Neural progenitor cell (in vitro differentiated cells): ENCODE results near the gene LUZP1.

ENCODE experiments used
- EZH2 ChIP-seq: fragments of 200-600 bp; sonication (generic); IDR thresholded peaks from 2 replicates; pipeline ENCODE4 v1.6.1; 2017; ENCODE audit warnings: antibody characterized with exemption, mild to moderate bottlenecking, moderate library complexity
- TF ChIP-seq, protein P1 (sequence below): fragments of 200-600 bp; sonication (generic); IDR thresholded peaks from 2 replicates; pipeline ENCODE4 v1.5.1; 2017; ENCODE audit warnings: antibody characterized with exemption, mild to moderate bottlenecking

DNA sequence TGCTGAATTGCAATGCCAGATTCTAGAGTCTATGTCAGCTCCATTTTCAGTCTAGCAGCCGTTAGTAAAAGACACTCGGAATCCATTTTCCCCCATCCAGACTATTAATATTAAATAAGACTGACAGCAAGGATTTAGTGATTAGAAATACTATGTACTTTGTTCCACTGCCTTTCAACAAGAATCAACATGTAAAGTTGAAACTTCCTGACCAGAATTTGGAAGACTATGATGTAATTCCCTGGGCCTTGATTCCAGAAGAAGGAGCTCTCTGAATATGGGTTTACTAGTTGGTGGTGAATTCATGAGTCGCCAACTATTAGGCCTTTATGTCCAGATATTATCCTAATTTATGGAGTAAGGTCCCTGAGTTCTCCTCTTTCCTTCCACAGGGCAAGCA lies 124.6 kb downstream of the LUZP1 start:
- TF ChIP-seq, protein P1, sequence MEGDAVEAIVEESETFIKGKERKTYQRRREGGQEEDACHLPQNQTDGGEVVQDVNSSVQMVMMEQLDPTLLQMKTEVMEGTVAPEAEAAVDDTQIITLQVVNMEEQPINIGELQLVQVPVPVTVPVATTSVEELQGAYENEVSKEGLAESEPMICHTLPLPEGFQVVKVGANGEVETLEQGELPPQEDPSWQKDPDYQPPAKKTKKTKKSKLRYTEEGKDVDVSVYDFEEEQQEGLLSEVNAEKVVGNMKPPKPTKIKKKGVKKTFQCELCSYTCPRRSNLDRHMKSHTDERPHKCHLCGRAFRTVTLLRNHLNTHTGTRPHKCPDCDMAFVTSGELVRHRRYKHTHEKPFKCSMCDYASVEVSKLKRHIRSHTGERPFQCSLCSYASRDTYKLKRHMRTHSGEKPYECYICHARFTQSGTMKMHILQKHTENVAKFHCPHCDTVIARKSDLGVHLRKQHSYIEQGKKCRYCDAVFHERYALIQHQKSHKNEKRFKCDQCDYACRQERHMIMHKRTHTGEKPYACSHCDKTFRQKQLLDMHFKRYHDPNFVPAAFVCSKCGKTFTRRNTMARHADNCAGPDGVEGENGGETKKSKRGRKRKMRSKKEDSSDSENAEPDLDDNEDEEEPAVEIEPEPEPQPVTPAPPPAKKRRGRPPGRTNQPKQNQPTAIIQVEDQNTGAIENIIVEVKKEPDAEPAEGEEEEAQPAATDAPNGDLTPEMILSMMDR, result no peak
- TF ChIP-seq EZH2, result no peak
